A549 (cell line): ENCODE data around the gene SLC24A1.

ENCODE experiments used
- BCL3 ChIP-seq: fragments of >200 bp; sonication (Bioruptor Twin); formaldehyde crosslinking; IDR thresholded peaks from 3 replicates; pipeline ENCODE4 v1.6.1; 2016
- EP300 ChIP-seq, 2 experiments: fragments of >200 bp; sonication (Bioruptor Twin); formaldehyde crosslinking; IDR thresholded peaks; 2 replicates in 1 of 2; 3 replicates in 1 of 2; pipeline ENCODE4 v1.6.1; 2016 to 2017
- JUNB ChIP-seq: fragments of >200 bp; sonication (Bioruptor Twin); formaldehyde crosslinking; IDR thresholded peaks from 2 replicates; pipeline ENCODE4 v1.6.1; 2016
- KDM1A ChIP-seq: fragments of 200-600 bp; sonication (generic); IDR thresholded peaks from 2 replicates; pipeline ENCODE4 v1.6.1; 2016; ENCODE audit warnings: low read depth, mild to moderate bottlenecking
- NPAS2 ChIP-seq: fragments of 250-450 bp; sonication (Bioruptor Pico); IDR thresholded peaks from 2 replicates; pipeline ENCODE4 v1.8.0; 2022; ENCODE audit warnings: mild to moderate bottlenecking, moderate library complexity, borderline replicate concordance
- PHF8 ChIP-seq: fragments of 200-600 bp; sonication (generic); IDR thresholded peaks from 2 replicates; pipeline ENCODE4 v1.6.1; 2016; ENCODE audit warnings: low read depth, mild to moderate bottlenecking, antibody characterized with exemption, moderate library complexity, borderline replicate concordance
- POLR2A ChIP-seq: IDR thresholded peaks from 2 replicates; pipeline ENCODE4 v1.6.1; 2012; ENCODE audit warnings: mild to moderate bottlenecking, low read length
- REST ChIP-seq: fragments of 200-600 bp; sonication (generic); IDR thresholded peaks from 2 replicates; pipeline ENCODE4 v1.6.1; 2016; ENCODE audit warnings: antibody characterized with exemption, mild to moderate bottlenecking, moderate library complexity
- SMC3 ChIP-seq: fragments of >200 bp; sonication (Bioruptor Twin); formaldehyde crosslinking; IDR thresholded peaks from 3 replicates; pipeline ENCODE4 v1.6.1; 2018; ENCODE audit warnings: inconsistent platforms
- ZFP36 ChIP-seq: fragments of 450-650 bp; IDR thresholded peaks from 2 replicates; pipeline ENCODE4 v1.6.1; 2014; ENCODE audit warnings: borderline replicate concordance; ENCODE audit not compliant: partially characterized antibody
- TF ChIP-seq, protein P1 (sequence below): fragments of >200 bp; sonication (Bioruptor Twin); formaldehyde crosslinking; IDR thresholded peaks from 3 replicates; pipeline ENCODE4 v1.5.1; 2016

DNA sequence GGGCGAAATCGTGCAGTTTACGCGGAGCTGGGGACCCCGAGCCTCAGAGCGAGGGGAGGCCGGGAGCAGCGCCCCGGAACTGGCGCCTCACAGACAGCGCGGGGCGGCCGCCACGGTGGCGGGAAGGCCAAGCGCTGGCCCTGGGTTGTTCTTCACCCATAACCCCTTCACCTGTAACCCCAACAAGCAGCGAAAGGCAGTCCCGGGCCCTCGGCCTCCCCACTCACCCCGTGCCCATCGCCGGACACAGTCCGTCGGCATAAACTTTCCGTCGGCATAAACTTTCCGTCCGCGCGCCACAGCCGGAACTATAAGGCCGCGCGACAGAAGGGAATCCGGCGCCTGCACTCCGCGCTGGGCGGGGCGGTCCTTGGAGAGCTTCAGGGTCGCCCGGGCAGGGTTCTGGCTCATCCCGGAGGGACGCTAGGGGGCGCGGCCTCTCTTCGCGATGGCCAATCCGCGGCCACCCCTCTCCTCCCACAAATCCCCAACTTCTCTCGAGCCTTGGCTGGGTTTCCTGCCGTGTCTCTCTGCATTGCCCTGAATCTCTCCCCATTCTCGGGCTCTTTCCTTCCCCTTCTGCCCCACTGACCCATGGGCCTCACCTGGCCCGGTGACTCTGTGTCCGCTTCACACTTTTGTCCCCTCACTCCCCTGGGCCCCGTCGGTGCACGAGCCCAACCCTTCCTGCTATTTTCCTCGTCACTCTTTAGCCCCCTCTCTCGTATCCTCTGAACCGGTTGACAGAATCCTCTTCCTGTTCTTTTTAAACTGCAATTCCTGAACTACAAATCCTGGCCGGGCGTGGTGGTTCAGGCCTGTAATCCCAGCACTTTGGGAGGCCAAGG lies 10.6 kb upstream of the SLC24A1 start, which contains the start of gene INTS14:
- no peak for TF ChIP-seq JUNB
- no peak for TF ChIP-seq EP300 (IDR thresholded peaks at IDR 0.05)
- TF ChIP-seq, protein P1, sequence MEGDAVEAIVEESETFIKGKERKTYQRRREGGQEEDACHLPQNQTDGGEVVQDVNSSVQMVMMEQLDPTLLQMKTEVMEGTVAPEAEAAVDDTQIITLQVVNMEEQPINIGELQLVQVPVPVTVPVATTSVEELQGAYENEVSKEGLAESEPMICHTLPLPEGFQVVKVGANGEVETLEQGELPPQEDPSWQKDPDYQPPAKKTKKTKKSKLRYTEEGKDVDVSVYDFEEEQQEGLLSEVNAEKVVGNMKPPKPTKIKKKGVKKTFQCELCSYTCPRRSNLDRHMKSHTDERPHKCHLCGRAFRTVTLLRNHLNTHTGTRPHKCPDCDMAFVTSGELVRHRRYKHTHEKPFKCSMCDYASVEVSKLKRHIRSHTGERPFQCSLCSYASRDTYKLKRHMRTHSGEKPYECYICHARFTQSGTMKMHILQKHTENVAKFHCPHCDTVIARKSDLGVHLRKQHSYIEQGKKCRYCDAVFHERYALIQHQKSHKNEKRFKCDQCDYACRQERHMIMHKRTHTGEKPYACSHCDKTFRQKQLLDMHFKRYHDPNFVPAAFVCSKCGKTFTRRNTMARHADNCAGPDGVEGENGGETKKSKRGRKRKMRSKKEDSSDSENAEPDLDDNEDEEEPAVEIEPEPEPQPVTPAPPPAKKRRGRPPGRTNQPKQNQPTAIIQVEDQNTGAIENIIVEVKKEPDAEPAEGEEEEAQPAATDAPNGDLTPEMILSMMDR: peak; percentile 81
- peak; percentile 98 for TF ChIP-seq PHF8
- TF ChIP-seq POLR2A: peak; percentile 86
- TF ChIP-seq SMC3: peak; percentile 79
- TF ChIP-seq NPAS2 (CRISPR knock-in tag): no peak
- TF ChIP-seq ZFP36: no peak
- TF ChIP-seq BCL3: peak; percentile 85; the same call in 2 of the 3 replicates
- TF ChIP-seq REST: 0 out of 2 replicates have a peak, but pooled peaks have one; percentile 45
- TF ChIP-seq KDM1A: no peak
